Neural progenitor cell (in vitro differentiated cells): ENCODE measurements around the gene PDSS1.

Experiments used
- CTCF ChIP-seq: fragments of 200-600 bp; sonication (generic); IDR thresholded peaks from 2 replicates; pipeline ENCODE4 v1.5.1; 2017; ENCODE audit warnings: antibody characterized with exemption, mild to moderate bottlenecking
- EZH2 ChIP-seq: fragments of 200-600 bp; sonication (generic); IDR thresholded peaks from 2 replicates; pipeline ENCODE4 v1.6.1; 2017; ENCODE audit warnings: antibody characterized with exemption, mild to moderate bottlenecking, moderate library complexity
- EZH2phosphoT487 ChIP-seq: fragments of 200-600 bp; sonication (generic); IDR thresholded peaks from 2 replicates; pipeline ENCODE4 v1.6.1; 2017; ENCODE audit warnings: antibody characterized with exemption

- no peak for TF ChIP-seq CTCF
- no peak for TF ChIP-seq EZH2
- TF ChIP-seq EZH2phosphoT487, result no peak
Observed at GRCh38 chr10:26655746-26656145, 41.8 kb upstream of the PDSS1 start.
